ENCODE measurements around the gene GRAMD2B. TPM values are rescaled to one million over a fixed set of nuclear protein-coding genes. Genes with fewer than 3 reads are reported as not detected.

Gene GRAMD2B
- total RNA-seq, 1 experiment from 2014 or later = 6.7 TPM

GRCh38 chr5:126394211-126394788 is 28.9 kb upstream of the GRAMD2B start:
- Histone ChIP-seq H2BK20ac (ENCODE audit: low read depth, low read length, poor library complexity, severe bottlenecking) (no peak overlapping the region), H2BK120ac (ENCODE audit: low read depth, low read length, poor library complexity, severe bottlenecking) (no peak overlapping the region), H4K20me1 (ENCODE audit: control insufficient read depth, insufficient read depth, insufficient read length) (no peaks in the 10 kb centered on the region), H3K9me3 (ENCODE audit: control insufficient read depth, low read depth, low read length) (no peaks in the 10 kb centered on the region), H3K4ac (ENCODE audit: low read depth, low read length) (no peak overlapping the region), H3K79me2 (ENCODE audit: insufficient read depth, low read length) (no peaks in the 10 kb centered on the region), H3K27ac (ENCODE audit: insufficient read length, low read depth, low read length) (no peak overlapping the region), H4K5ac (ENCODE audit: insufficient read length, low read depth, low read length) (no peak overlapping the region), H3K23me2 (ENCODE audit: insufficient read length, low read depth, low read length, poor library complexity, severe bottlenecking) (no peaks in the 10 kb centered on the region), H3K18ac (ENCODE audit: insufficient read length, low read depth, low read length) (no peak overlapping the region), H3K4me2 (ENCODE audit: insufficient read depth, insufficient read length, low read length) (no peak overlapping the region), H3K27me3 (ENCODE audit: insufficient read depth, low read length) (no peaks in the 10 kb centered on the region), H2BK12ac (ENCODE audit: insufficient read length, low read depth, low read length) (no peak overlapping the region), H2BK5ac (ENCODE audit: insufficient read length, low read length) (no peak overlapping the region), H2AFZ (ENCODE audit: low read length) (no peak overlapping the region), H4K91ac (ENCODE audit: insufficient read length, low read depth, low read length) (no peak overlapping the region), H2AK5ac (ENCODE audit: insufficient read length, low read length) (no peak overlapping the region), H3K14ac (ENCODE audit: insufficient read depth, low read length) (no peak overlapping the region), H3K79me1 (ENCODE audit: insufficient read depth, low read depth, low read length, poor library complexity, severe bottlenecking) (no peaks in the 10 kb centered on the region), H3K4me1 (ENCODE audit: insufficient read depth, low read length) (no peaks in the 10 kb centered on the region), H3K23ac (ENCODE audit: insufficient read length, low read depth, low read length) (no peak overlapping the region), H3T11ph (ENCODE audit: low read length) (no peak overlapping the region), H4K8ac (replicated peaks; ENCODE audit: insufficient read length, low read depth, low read length) (no peak overlapping the region), H3K9ac (ENCODE audit: extremely low read depth, insufficient read length, low read length) (no peak overlapping the region), H2BK15ac (ENCODE audit: low read depth, low read length) (no peak overlapping the region), H3K56ac (ENCODE audit: insufficient read length, low read depth, low read length) (no peak overlapping the region)
- no CpG with 5 or more reads among the region's 7 CpGs for WGBS (ENCODE audit: extremely low coverage, insufficient read length, low lambda C conversion rate)
- H3K4me1 Mint-ChIP-seq = peaks cover 6 to 7% of the 10 kb centered on the region in 2 experiments
- TF ChIP-seq CTCF (conservative IDR thresholded peaks at IDR 0.05) = no peak
- peaks cover 10 to 11% of the 10 kb centered on the region in 2 experiments for H3K9me3 Mint-ChIP-seq
- peaks cover 2 to 4% (median 2%) of the 10 kb centered on the region in 3 experiments; a peak in 4 of 7 replicates for H3K36me3 Mint-ChIP-seq (ENCODE audit: insufficient read depth in 1 of 3, low read depth in 3 of 3)
- H3K27me3 Mint-ChIP-seq (ENCODE audit: low read depth) = no peaks in the 10 kb centered on the region
- H3K4me3 Mint-ChIP-seq = no peak overlapping the region
- no peak overlapping the region; a peak in 1 of 7 replicates for H3K27ac Mint-ChIP-seq
- no peak for DNase-seq
